Dermis microvascular lymphatic vessel endothelial cell (primary cell): ENCODE data around the gene MZT2A. TPM values are rescaled to one million over a fixed set of nuclear protein-coding genes. Genes with fewer than 3 reads are reported as not detected.
A peak's percentile ranks its signal among the peaks of the same experiment; 100 is the strongest.
"Not testable (repeated sequence)": the region's sequence is repeated elsewhere in the genome, so short reads cannot be mapped to it uniquely, and the experiment has no call there.

ENCODE experiments used
- DNase-seq, 2 donors: peaks; one replicate each; pipeline versions ENCODE4 v3.0.0 to v3.0.0-alpha.2; 2010; ENCODE audit warnings: low read depth in 2 of 2
- total RNA-seq: library from RNA; depleted of rRNA; stranded (reverse); fragments of >200 nt; gene quantifications from 2 replicates; pipeline ENCODE4 v1.2.1, GENCODE V29; 2014

The MZT2A gene
- total RNA-seq, 1 donor from 2014 or later: 82.2 TPM

- peak; percentile 89 to 94 for DNase-seq
These were observed 411 bp upstream of the MZT2A start for GRCh38 chr2:131492418-131493198.

- DNase-seq: not testable (repeated sequence)
These were observed 744 bp downstream of the MZT2A start for GRCh38 chr2:131491469-131491836.

- peak in 1 of 2 donors; percentile 5 for DNase-seq
These were observed 1.4 kb downstream of the MZT2A start for GRCh38 chr2:131490616-131491468.

- DNase-seq: no peak
These were observed 3.6 kb downstream of the MZT2A start for GRCh38 chr2:131488306-131489205.

- not testable (repeated sequence) for DNase-seq
These were observed 5.8 kb downstream of the MZT2A start for GRCh38 chr2:131486201-131486902.

- not testable (repeated sequence) for DNase-seq
These were observed 7.2 kb downstream of the MZT2A start for GRCh38 chr2:131484906-131485460.

GRCh38 chr2:131483981-131484820 is 8.0 kb downstream of the MZT2A start:
- DNase-seq: not testable (repeated sequence)

- not testable (repeated sequence) for DNase-seq
These were observed 9.6 kb downstream of the MZT2A start for GRCh38 chr2:131482506-131483155.

GRCh38 chr2:131480351-131480750 is 11.8 kb downstream of the MZT2A start:
- not testable (repeated sequence) for DNase-seq

- DNase-seq: not testable (repeated sequence)
These were observed 13.2 kb downstream of the MZT2A start for GRCh38 chr2:131478850-131479461.

GRCh38 chr2:131478074-131478849 is 13.9 kb downstream of the MZT2A start:
- not testable (repeated sequence) for DNase-seq

GRCh38 chr2:131477227-131477626 is 15.0 kb downstream of the MZT2A start:
- DNase-seq: not testable (repeated sequence)

- DNase-seq: not testable (repeated sequence)
These were observed 15.8 kb downstream of the MZT2A start for GRCh38 chr2:131476363-131476762.

GRCh38 chr2:131475831-131476230 is 16.4 kb downstream of the MZT2A start, which contains the start of gene TUBA3D:
TUBA3D (plus strand) TSS chr2:131476119; CDS start chr2:131476200, 81 bp downstream.
- no peak for DNase-seq

GRCh38 chr2:131473266-131473665 is 18.9 kb downstream of the MZT2A start:
- DNase-seq: not testable (repeated sequence)

GRCh38 chr2:131471624-131472023 is 20.6 kb downstream of the MZT2A start:
- DNase-seq: not testable (repeated sequence)

GRCh38 chr2:131470944-131471343 is 21.3 kb downstream of the MZT2A start:
- not testable (repeated sequence) for DNase-seq

GRCh38 chr2:131467722-131468121 is 24.5 kb downstream of the MZT2A start:
- DNase-seq: not testable (repeated sequence)
